SH-SY5Y (cell line): Measurements from ENCODE around the gene HIVEP3.

Experiments used
- GATA2 ChIP-seq: IDR thresholded peaks from 2 replicates; pipeline ENCODE4 v1.6.1; 2011; ENCODE audit warnings: mild to moderate bottlenecking, low read depth, low read length
- GATA3 ChIP-seq: IDR thresholded peaks from 2 replicates; pipeline ENCODE4 v1.6.1; 2011; ENCODE audit warnings: low read depth, mild to moderate bottlenecking, low read length, moderate library complexity

GRCh38 chr1:41520951-41521752, 397.6 kb downstream of the HIVEP3 start:
- TF ChIP-seq GATA3 (no peak), GATA2 (no peak)
